ENCODE measurements around the gene NR2C2.

The NR2C2 gene

GRCh38 chr3:15079091-15079490 is 131.7 kb downstream of the NR2C2 start:
- Histone ChIP-seq H2AFZ (ENCODE audit: low read depth, low read length, severe bottlenecking) (no peak overlapping the region), H3K27ac (ENCODE audit: low read depth, low read length) (no peak overlapping the region), H3K4me3 (ENCODE audit: insufficient read depth, low read length, poor library complexity, severe bottlenecking) (no peak overlapping the region), H3K4me2 (ENCODE audit: low read depth, low read length, poor library complexity, severe bottlenecking) (no peak overlapping the region), H3K79me2 (ENCODE audit: insufficient read depth, low read length) (no peaks in the 10 kb centered on the region), H3F3A (ENCODE audit: insufficient read depth) (no peaks in the 10 kb centered on the region), H3K9me2 (replicated peaks; ENCODE audit: insufficient read depth, low read length) (no peaks in the 10 kb centered on the region), H4K20me1 (ENCODE audit: low read depth, low read length) (no peaks in the 10 kb centered on the region), H3K36me3 (ENCODE audit: low read length) (peaks cover 18% of the 10 kb centered on the region; the same call in 1 of the 2 replicates), H3K27me3 (ENCODE audit: low read length) (no peaks in the 10 kb centered on the region), H3K9me3 (ENCODE audit: insufficient read depth, low read length) (no peaks in the 10 kb centered on the region), H3K9ac (ENCODE audit: low read length) (no peak overlapping the region)
- TF ChIP-seq CTCF (IDR thresholded peaks at IDR 0.05; ENCODE audit: insufficient read depth, low read length, poor library complexity, severe bottlenecking): no peak
- no peak for TF ChIP-seq EZH2phosphoT487 (conservative IDR thresholded peaks at IDR 0.05; ENCODE audit: low read length)

GRCh38 chr3:15081960-15082664 is 134.7 kb downstream of the NR2C2 start:
- Histone ChIP-seq H3K27me3 (ENCODE audit: low read length) (no peaks in the 10 kb centered on the region), H3K79me2 (ENCODE audit: insufficient read depth, low read length) (no peaks in the 10 kb centered on the region), H3K4me2 (ENCODE audit: low read depth, low read length, poor library complexity, severe bottlenecking) (no peak overlapping the region), H3K4me3 (ENCODE audit: insufficient read depth, low read length, poor library complexity, severe bottlenecking) (no peak overlapping the region), H4K20me1 (ENCODE audit: low read depth, low read length) (no peaks in the 10 kb centered on the region), H3K9ac (ENCODE audit: low read length) (no peak overlapping the region), H3K27ac (ENCODE audit: low read depth, low read length) (no peak overlapping the region), H3F3A (ENCODE audit: insufficient read depth) (no peaks in the 10 kb centered on the region), H3K36me3 (ENCODE audit: low read length) (peaks cover 17% of the 10 kb centered on the region; the same call in 1 of the 2 replicates), H2AFZ (ENCODE audit: low read depth, low read length, severe bottlenecking) (no peak overlapping the region), H3K9me3 (ENCODE audit: insufficient read depth, low read length) (no peaks in the 10 kb centered on the region), H3K9me2 (replicated peaks; ENCODE audit: insufficient read depth, low read length) (no peaks in the 10 kb centered on the region)
- TF ChIP-seq CTCF (IDR thresholded peaks at IDR 0.05; ENCODE audit: insufficient read depth, low read length, poor library complexity, severe bottlenecking) (no peak), EZH2phosphoT487 (conservative IDR thresholded peaks at IDR 0.05; ENCODE audit: low read length) (no peak)

- TF ChIP-seq EZH2phosphoT487 (conservative IDR thresholded peaks at IDR 0.05; ENCODE audit: low read length) (no peak), CTCF (IDR thresholded peaks at IDR 0.05; ENCODE audit: insufficient read depth, low read length, poor library complexity, severe bottlenecking) (no peak)
- H3K36me3 ChIP-seq (ENCODE audit: low read length): peaks cover 16% of the 10 kb centered on the region; the same call in 1 of the 2 replicates
- H2AFZ ChIP-seq (ENCODE audit: low read depth, low read length, severe bottlenecking): no peak overlapping the region
- H3K4me3 ChIP-seq (ENCODE audit: insufficient read depth, low read length, poor library complexity, severe bottlenecking): no peak overlapping the region
- no peak overlapping the region for H3K4me2 ChIP-seq (ENCODE audit: low read depth, low read length, poor library complexity, severe bottlenecking)
- H3K9ac ChIP-seq (ENCODE audit: low read length): no peak overlapping the region
- H3K27ac ChIP-seq (ENCODE audit: low read depth, low read length): no peak overlapping the region
- no peaks in the 10 kb centered on the region for H3F3A ChIP-seq (ENCODE audit: insufficient read depth)
- H3K9me2 ChIP-seq (replicated peaks; ENCODE audit: insufficient read depth, low read length): no peaks in the 10 kb centered on the region
- H3K79me2 ChIP-seq (ENCODE audit: insufficient read depth, low read length): no peaks in the 10 kb centered on the region
- H3K9me3 ChIP-seq (ENCODE audit: insufficient read depth, low read length): no peaks in the 10 kb centered on the region
- no peaks in the 10 kb centered on the region for H4K20me1 ChIP-seq (ENCODE audit: low read depth, low read length)
- no peaks in the 10 kb centered on the region for H3K27me3 ChIP-seq (ENCODE audit: low read length)
Measured at GRCh38 chr3:15083252-15083651, 135.9 kb downstream of the NR2C2 start.
